ENCODE results near the gene ANKRD23. TPM values are rescaled to one million over a fixed set of nuclear protein-coding genes. Genes with fewer than 3 reads are reported as not detected.

Gene ANKRD23
- total RNA-seq, 1 donor from 2014 or later, result 5.7 TPM

DNA sequence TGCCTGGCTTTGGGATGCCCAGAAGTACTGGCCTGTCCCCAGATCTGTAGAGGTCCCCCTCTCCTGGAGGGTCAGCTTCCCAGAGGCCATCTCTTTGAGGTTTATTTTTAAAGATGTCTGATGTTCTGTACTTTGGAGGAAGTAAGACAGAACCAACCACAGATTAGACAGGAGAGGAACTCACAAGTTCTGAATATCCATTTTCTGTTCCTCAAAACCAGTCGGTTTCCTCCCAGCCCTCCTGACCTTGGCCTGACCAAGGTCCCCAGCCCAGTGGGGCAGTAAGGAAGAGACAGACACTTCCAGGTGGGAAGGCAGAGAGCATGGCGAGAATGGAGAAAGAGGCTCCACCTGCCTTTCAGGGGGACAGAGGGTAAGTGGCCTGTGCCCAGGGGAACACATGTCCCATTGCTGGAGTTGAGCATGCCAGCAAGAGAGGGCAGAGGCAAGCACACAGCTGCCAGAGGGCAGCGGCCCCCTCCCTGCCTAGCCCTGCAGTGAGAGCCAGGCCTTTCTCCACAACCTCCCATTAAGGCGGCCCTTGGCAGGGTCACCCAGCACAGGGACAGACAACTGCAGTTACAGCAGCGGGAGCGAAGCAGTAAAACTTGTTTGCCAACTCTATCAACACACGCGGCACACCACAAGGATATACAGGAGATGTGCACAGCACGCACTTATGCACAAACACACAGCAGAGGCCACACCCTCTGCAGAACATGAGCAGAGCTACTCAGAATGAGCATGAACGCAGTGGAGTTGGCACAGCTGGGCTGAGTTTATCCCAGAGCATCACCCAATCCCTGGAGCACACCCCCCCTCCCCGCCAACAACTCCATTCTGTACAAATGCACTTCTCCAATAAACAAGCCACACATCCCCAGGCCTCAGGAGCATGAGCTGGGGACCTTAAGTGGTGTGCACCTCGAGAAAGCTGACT is 44.5 kb upstream of the ANKRD23 start:
- Mint-ChIP-seq H3K4me3 (ENCODE audit: unreplicated experiment) (no peak overlapping the region), H3K4me1 (ENCODE audit: unreplicated experiment) (peaks cover 25% of the 10 kb centered on the region), H3K27me3 (ENCODE audit: unreplicated experiment) (no peaks in the 10 kb centered on the region), H3K36me3 (ENCODE audit: unreplicated experiment) (no peaks in the 10 kb centered on the region), H3K9me3 (ENCODE audit: unreplicated experiment) (no peaks in the 10 kb centered on the region), H3K27ac (ENCODE audit: unreplicated experiment) (no peak overlapping the region)
- TF ChIP-seq, protein P1, sequence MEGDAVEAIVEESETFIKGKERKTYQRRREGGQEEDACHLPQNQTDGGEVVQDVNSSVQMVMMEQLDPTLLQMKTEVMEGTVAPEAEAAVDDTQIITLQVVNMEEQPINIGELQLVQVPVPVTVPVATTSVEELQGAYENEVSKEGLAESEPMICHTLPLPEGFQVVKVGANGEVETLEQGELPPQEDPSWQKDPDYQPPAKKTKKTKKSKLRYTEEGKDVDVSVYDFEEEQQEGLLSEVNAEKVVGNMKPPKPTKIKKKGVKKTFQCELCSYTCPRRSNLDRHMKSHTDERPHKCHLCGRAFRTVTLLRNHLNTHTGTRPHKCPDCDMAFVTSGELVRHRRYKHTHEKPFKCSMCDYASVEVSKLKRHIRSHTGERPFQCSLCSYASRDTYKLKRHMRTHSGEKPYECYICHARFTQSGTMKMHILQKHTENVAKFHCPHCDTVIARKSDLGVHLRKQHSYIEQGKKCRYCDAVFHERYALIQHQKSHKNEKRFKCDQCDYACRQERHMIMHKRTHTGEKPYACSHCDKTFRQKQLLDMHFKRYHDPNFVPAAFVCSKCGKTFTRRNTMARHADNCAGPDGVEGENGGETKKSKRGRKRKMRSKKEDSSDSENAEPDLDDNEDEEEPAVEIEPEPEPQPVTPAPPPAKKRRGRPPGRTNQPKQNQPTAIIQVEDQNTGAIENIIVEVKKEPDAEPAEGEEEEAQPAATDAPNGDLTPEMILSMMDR (IDR thresholded peaks at IDR 0.05), result no peak
- no peak for DNase-seq (ENCODE audit: extremely low spot score, unreplicated experiment)

DNA sequence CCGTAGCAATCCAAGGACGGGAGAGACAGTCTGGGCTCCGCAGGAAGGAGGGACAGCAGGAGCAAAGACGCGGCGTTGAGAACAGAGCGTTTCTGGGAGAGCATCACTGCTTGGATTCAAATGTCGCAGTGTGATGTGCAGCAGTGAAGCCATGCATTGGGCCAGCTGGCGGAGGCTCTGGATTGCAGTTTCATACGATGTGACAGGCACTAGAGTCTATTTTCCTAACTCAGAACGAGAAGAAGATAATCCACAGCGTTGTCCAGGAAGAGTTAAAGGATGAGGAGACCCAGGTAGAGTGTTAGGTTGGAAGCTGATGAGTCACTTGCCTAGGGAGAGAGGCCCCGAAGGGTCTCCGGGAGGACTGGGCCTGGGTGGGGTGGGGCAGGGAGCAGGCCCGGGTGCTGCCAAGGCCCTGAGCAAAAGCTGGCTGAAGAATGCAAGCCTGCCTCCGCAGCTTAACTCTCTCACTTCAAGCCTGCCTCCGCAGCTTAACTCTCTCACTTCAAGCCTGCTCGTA is 43.7 kb upstream of the ANKRD23 start:
- TF ChIP-seq, protein P1 (IDR thresholded peaks at IDR 0.05), result no peak
- peaks cover 19% of the 10 kb centered on the region for H3K4me1 Mint-ChIP-seq (ENCODE audit: unreplicated experiment)
- H3K27me3 Mint-ChIP-seq (ENCODE audit: unreplicated experiment), result no peaks in the 10 kb centered on the region
- no peaks in the 10 kb centered on the region for H3K9me3 Mint-ChIP-seq (ENCODE audit: unreplicated experiment)
- no peak overlapping the region for H3K27ac Mint-ChIP-seq (ENCODE audit: unreplicated experiment)
- no peaks in the 10 kb centered on the region for H3K36me3 Mint-ChIP-seq (ENCODE audit: unreplicated experiment)
- DNase-seq (ENCODE audit: extremely low spot score, unreplicated experiment), result no peak
- H3K4me3 Mint-ChIP-seq (ENCODE audit: unreplicated experiment), result no peak overlapping the region

DNA sequence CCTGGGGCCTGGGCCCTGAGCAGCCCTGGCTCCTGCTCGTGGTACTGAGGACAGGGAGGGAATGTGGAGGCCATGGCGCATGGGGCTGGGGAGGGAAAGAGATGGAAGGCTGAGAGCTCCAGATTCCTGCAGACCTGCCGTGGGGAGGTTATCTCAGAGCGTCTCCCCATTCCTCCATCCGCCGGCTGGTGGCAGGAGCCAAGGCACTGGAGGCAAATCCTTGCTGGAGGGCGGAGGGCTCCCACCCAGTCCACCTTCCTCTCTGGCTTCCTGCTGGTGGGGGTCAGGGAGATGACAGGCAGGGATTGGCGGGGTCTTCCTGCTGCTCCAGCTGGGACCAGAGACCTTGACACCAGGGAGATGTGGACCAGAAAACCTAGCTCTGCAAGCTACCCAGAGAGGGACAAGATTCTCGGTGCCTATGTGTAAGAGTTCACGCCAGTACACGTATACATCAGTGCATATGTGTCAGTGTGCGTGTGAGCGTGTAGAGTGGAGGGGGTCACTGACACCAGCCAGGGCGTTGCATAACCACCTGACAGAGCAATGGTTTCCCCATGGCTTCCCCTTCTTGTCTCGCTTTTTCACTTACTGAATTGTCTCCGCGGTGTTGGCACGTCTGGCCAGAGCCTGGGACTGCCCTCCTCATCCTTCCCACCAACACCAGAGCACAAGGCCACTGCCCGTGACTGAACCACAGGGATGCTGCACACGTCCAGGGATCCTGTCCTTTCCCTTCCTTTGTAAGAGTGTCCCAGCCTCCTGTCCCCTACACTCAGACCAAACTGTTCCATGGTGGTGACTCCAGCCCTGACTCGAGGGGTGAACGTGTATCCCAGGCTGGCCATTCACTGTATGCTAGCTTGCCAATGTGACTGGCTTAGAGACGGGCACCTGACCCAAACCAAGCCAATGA is 41.9 kb upstream of the ANKRD23 start:
- no peak overlapping the region for H3K4me3 Mint-ChIP-seq (ENCODE audit: unreplicated experiment)
- no peaks in the 10 kb centered on the region for H3K36me3 Mint-ChIP-seq (ENCODE audit: unreplicated experiment)
- H3K9me3 Mint-ChIP-seq (ENCODE audit: unreplicated experiment), result no peaks in the 10 kb centered on the region
- no peak overlapping the region for H3K27ac Mint-ChIP-seq (ENCODE audit: unreplicated experiment)
- no peak for DNase-seq (ENCODE audit: extremely low spot score, unreplicated experiment)
- TF ChIP-seq, protein P1 (IDR thresholded peaks at IDR 0.05), result no peak
- no peaks in the 10 kb centered on the region for H3K27me3 Mint-ChIP-seq (ENCODE audit: unreplicated experiment)
- H3K4me1 Mint-ChIP-seq (ENCODE audit: unreplicated experiment), result peaks cover 16% of the 10 kb centered on the region

DNA sequence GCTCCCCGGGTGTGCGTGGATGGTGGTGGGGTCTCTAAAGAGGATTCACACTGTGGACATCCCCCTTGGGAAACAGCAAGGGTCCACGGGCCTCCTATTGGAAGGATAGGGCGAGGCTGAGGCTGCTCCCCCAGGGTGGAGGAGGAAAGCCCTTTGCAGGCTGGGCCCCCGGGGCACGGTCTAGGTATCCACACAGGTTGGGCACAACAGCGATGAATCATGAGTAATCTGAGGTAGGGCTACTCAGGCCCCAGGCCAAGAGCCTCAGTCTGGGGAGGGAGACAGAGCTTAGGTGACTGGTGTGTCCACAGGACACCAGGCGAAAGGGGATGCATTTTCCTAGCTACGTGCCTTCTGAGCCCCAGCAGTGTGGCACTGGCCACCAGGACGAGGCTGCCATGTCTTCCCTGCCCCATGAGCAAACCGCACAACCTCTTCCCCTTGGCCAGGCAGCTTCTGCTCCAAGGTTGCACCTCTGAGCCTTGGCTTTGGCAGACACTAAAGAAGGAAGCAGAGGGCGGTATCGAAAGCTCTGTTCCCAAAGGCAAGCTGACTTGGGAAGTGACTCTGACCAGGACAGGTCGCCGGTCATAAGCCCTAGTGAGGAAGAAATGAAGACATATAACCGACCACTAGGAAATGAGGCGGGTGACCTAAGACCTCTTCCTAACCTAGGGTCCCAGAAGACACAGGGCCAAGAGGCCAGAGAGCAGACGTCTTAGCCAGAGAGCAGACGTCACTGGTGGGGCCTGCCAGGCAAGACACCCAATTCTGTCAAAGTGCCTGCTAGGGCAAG is 40.7 kb upstream of the ANKRD23 start:
- Mint-ChIP-seq H3K9me3 (ENCODE audit: unreplicated experiment) (no peaks in the 10 kb centered on the region), H3K27ac (ENCODE audit: unreplicated experiment) (no peak overlapping the region), H3K4me1 (ENCODE audit: unreplicated experiment) (peaks cover 14% of the 10 kb centered on the region), H3K36me3 (ENCODE audit: unreplicated experiment) (no peaks in the 10 kb centered on the region), H3K27me3 (ENCODE audit: unreplicated experiment) (no peaks in the 10 kb centered on the region), H3K4me3 (ENCODE audit: unreplicated experiment) (no peak overlapping the region)
- DNase-seq (ENCODE audit: extremely low spot score, unreplicated experiment), result no peak
- TF ChIP-seq, protein P1 (IDR thresholded peaks at IDR 0.05), result no peak
